Limb (tissue), 2 donors: ENCODE results near the gene RCAN1.

ENCODE experiments used
- DNase-seq, 2 donors: peaks; one replicate each; pipeline ENCODE4 v3.0.0-alpha.2; 2016; ENCODE audit errors: extremely low spot score in 2 of 2

The RCAN1 gene

DNA sequence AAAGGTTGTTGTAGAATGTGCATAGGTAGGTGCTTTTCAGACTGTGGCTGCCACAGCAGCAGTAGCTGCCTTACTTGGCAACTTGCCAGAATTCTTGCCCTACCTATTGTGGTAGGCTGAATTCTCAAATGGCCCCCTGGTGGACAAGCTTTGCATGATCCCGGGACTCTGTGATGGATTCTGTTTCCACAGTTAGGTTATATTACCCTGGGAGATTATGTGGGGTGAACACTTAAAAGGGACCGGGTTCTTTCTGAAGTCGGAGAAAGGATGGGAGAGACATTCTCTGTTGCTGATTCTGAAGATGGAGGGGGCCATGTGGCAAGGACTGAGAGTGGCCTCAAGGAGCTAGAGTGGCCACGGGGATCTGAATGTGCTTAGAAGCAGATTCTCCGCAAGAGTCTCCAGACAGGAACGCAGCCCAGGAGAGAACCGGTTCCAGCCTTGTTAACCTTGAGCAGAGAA, 70.8 kb downstream of the RCAN1 start:
- no peak for DNase-seq

DNA sequence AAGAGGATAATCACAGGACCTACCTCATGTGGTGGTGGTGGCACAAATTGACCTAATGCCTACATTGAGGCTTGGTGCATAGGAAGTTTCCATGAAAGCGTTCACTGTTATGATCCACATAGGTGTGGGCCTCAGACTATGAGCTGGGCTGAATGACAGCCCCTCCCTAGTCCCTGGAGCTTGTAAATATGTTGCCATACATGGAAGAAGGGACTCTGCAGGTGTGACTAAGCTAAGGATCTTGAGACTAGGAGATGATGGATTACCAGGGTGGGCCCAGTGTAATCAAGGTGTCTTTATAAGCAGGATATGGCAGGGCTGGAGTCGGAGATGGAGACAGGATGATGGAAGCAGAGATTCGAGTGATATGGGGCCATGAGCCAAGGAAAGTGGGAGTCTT, 71.9 kb downstream of the RCAN1 start:
- no peak for DNase-seq

DNA sequence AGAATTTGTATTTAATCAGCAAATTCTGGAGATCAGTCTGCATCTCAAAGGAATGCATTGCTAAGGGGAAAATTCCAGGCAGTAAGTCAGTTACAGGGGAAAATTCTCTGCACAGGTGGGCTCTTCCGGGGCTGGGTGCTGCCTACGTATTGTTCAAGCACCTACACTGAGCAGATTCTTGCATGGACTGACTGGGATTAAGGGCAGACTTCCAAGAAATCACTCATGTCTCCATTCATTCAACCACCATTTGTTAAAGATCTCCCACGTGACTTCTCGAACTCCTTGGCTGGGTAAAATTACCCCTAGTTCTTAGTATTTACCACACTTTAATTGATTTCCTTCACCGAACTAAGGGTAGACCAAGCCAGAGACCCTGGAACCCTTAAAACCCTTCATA, 74.7 kb downstream of the RCAN1 start:
- DNase-seq, result no peak

DNA sequence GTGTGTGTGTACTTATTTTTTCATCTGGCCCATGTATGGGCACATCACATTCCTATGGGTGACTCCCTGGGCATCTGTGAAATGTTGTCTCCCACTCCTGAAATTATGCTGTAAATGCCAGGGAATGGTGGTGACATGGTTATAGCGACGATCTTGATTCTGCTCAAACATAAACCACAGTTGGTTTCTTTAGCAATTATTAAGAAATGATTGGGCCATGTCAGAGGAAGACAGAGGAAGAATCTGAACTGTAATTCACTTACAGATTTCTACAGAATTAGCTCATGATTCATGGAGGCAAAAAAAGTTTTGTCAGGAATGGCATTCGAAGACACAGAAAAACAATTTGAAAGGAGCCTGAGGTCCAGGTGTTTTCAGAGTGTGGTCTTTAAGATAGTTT, 77.1 kb downstream of the RCAN1 start:
- no peak for DNase-seq

DNA sequence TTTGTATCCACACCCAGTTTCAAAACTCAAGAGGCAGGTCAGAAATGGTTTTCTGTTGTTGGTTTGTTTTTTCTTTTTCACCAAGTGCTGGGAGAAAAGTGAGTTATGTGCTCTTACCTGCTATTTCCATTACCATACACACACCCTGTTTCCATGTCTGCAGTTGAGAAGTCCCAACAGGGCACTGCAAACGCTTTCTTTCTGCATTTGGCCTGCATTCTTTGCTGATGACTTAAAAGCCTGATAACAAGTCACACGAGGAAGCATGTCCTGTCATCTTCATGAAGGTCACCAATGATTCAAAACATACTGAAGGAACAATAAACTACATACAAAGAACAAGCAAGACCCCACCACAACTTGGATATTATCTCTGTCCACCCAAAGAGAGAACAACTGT, 78.1 kb downstream of the RCAN1 start:
- no peak for DNase-seq

DNA sequence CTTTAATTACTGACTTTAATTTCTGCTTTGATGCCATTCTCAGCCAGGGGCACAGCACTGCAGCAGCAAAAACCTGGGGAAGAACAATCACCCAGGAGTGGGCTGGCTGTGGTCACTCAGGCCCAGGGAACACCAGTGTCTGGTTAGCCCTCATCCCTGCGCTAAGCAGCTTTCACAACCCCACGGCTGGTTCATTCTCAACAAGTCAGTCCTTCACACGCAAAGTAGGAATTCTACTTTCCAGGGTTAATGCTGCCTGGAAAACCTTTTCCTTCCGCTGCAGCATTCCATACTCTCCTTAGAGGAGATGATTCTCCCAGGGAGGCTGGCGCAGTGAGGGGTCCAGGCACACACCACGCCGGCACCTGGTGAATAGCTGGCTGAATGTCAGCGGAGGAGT, 78.6 kb downstream of the RCAN1 start:
- no peak for DNase-seq

DNA sequence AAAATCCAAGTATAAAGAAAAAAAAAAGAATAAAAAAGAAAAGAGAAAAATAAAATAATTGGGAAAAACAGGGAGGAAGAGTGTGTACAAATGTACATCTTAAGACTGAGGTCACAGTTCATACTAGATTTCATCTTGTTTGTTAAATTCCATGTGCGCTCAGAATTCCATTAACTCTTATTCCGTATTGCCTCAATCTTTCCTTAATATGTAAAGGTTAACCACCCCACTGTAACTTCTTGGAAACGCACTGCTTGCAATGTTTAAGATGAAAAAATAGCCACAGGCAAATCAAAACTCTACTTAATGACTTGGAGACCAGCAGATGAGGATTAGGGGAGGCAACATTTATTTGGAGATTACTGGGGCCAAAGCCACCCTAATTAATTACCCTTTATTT, 79.0 kb downstream of the RCAN1 start:
- DNase-seq, result no peak

DNA sequence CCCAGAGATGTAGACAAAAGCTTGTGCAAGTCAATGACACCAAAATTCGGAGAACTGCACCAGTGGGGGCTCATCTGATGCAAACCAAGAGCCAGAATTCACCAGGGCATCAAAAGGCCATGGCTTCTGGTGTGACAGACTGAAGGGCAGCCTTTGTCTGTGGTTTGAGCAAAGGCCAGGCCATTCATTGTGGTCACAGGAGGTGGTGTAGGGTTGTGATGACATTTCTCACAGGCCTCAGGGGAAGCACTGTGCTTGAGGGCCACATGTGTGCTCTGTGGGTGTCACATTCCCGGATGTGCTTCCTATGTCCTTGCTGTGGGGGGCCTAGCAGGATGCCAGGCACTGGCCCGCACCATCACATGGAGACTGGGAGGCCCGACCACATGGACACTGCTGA, 80.4 kb downstream of the RCAN1 start:
- DNase-seq, result no peak

DNA sequence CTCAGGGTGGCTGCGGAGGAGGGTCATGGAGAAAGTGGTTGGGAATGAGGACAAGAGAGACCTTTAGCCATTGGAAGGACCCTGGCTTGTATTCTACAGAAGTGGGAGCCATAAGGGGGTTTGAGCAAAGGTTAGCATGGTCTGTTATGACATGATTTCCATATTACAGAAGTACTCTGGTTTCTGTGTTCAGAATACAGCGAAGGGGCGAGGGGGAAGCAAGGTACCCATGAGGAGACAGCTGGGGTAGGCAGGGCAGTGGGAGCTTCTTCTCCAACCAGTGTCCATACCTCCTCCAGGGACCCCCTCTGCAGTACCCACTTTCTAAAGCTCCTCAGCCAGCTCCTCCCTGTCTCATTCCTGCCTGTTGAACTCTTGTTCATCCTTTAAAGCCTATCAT, 81.0 kb downstream of the RCAN1 start:
- no peak for DNase-seq

DNA sequence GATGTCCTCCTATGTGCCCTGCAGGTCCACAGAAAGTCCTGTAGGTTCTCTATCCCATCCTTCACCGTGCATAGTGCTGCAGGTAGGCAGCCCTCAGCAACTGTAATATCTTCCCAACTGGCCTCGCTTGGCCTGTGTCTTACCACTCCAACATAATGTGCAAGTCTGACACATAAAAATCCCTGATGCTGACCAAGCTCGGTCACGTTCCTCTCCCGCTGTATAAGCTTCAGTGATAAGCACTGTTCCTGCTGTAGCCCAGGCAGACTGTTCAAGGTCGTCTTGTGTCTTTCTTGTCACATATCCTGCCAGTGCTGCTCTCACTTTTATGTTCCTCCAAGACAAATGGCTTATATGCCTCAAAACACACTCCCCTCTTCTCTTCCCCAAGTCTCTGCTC, 83.5 kb downstream of the RCAN1 start:
- DNase-seq, result no peak

DNA sequence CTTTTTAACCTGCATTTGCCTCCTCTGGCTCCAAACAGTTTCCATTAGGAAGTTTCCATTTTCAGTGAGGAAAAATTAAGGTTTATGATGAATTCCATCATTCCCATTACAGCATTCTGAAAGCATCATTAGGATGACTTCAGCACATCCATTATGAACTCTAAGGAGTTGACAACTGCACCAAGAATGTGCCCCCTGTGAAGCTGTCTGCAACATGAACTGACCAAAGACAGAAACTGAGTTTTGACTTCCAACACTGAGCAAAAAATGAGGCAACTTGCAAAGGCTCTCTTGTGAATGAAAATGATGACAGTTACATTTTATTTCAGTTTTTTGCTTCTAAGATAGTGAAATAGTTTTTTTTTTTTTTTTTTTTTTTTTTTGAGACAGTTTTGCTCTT, 84.7 kb downstream of the RCAN1 start:
- DNase-seq, result no peak

DNA sequence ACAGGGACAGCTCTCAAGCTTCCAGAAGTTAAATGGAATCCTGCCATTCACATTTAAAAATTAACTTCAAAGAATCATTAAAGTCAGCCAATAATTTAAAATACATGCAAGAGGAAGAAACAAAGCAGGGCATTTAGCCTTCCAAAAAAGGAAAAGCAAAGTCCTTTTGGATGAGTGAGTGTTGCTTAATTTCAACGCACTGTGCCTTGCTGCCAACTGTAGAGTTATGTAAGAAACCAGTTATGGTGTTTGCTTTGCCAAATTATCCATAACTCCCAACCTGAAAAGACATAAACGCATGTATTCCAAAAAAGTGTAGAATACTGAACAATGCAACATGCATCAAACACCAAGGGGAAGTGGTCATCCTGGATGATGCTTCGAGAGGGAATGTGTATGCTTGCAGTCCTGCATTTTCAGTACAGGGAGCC, 86.8 kb downstream of the RCAN1 start:
- no peak for DNase-seq

DNA sequence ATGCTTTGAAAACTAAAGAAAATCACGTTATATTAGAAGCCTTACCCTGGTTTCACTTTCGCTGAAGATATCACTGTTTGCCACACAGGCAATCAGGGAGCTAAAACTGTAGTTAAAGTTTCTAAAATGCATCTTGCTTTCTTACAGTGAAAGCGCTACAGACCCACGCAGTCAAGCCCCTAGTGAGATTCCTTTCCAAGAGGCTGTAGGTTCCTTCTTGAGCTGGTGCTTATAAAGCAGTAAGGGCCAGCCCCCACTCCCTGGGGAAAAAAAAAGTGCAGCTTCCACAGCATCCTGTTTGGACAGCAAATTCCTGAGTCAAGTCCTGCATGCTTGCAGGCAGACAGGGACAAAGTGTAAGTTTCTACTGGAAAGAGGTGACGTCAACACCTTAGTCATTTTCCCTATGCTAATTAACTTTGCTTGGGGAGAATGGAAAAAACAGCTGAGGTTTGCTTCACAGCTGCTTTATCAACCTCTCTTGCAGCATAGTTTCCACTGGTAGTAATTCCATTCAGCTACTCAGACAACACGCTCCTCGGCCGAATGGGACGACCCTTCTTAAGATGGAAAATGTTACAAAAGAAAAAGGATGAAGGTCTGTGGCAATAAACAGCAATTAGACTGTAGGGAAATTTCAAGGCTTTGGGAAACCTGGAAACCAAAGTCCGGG, 88.2 kb downstream of the RCAN1 start:
- peak; percentile 77 to 92 for DNase-seq

DNA sequence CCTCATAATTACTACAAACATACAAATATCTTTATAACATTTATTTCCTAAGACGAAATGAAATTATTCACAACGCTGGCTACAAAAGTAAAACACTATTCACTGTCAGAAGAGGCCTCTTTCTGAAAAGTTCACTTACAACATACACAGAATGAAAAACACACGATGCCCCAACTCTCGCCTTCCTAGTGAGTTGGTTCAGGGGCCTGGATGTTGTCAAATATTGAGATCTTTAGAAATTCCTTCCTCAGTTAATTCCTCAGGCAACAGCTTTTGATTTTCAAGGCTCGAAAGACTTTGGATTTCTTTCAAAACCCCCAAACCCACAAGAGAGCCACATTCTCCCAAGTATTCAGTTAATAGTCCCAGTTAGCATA, 88.7 kb downstream of the RCAN1 start:
- no peak for DNase-seq

DNA sequence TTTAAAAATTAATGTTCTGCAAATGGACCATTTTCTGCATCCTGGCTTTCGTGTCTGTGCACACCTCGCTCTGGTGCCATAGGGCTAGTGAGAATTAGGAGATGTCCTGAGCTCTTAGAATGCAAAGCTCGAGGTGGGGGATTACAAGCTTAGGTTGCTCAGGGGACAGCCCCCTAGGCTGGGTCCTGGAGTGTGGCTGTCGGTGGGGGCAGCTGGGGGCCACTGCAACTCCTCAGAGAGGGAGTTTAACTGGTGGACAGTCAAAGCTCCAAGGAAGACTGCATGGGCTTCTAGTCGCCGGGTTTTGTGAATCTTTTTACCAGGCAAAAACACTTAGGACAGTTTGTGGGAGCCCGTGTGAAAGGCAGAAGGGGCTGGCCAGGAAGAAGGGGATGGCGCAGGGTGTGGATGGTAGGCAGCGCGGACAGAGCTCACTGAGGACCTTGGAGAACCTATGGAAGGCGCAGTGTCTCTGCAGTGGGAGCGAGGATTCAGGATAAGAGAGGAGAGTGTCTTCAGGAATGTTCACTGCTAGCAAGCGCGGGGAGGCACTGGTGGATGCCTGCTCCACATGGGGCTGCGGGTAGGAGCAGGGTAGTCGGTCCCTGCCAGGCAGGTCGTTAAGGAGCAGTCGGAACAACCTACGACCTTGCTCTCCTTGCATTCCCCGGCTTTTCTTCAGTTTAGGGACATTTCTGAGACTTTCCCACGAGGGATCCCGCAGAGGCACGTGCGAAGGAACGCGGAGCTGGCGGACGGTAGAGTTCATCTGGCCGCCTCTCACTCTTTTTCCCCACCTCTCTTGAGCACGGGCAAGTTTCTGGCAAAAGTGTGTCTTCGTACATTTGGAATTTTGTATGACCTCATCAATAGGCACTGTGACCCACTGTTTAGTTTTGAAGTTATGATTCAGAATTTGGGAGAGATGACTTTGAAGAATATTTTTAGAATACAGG, 90.0 kb downstream of the RCAN1 start:
- DNase-seq, result no peak

DNA sequence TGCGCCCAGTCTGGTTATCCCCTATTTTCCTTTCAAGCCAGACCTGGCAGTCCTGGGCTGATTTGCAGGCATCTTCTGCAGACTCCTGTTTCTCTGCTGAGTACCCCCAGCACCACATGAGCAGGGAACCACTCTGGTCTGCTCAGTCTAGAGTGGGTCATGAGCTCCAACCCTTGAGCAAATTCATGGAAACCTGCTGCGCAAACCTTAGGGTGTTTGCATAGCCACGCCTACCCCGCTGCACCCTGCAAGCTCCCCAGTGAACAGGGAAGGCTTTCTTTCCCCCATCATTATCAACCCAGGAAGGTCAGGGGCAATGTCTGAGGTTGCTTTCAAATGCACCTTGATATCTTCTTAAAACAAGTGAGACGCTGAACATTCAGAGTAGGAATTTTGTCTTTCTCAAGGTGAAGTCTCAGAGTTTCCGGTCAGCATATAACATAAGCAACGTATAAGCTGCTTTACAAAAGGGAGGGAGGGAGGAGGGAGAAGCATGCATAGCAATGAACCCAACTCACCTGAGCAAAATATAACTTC, 91.8 kb downstream of the RCAN1 start:
- no peak for DNase-seq

DNA sequence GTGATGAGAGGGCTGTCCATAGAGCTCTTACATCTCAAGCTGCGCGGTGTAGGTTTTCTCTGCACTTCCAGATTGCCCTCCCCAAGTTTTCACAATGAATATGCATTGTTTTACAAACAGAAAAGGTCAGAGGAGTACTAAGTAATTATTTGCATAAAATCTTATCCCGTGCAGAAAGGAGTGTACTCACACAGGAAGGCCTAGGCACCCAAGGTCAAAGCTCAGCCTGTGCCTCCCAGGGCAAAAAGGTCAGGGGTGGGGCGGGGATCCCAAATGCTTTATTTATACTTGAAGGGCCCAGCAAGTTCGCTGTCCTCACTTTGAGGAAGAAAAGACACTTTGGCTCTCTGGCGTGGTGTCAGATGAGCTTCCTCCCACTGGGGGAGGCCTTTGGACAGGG, 92.6 kb downstream of the RCAN1 start:
- no peak for DNase-seq

DNA sequence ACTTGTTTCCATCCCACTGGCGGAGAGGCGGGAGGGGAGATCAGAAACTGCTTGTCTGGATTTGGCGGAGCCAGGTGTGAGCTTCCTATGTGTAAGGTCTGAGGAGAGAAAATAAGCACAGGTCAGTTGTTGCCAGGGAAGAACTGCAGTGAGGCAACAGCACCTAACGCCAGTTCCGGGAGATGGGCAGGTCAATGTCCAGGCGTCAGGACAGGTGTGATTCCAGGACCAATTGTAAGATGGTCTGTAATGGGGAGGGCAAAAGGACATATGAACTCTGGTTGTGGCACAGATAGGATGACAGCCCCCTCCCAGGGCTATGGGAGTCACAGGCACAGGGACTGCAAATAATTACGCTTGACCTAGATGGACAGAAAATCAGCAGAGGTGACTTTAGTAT, 93.4 kb downstream of the RCAN1 start:
- no peak for DNase-seq

DNA sequence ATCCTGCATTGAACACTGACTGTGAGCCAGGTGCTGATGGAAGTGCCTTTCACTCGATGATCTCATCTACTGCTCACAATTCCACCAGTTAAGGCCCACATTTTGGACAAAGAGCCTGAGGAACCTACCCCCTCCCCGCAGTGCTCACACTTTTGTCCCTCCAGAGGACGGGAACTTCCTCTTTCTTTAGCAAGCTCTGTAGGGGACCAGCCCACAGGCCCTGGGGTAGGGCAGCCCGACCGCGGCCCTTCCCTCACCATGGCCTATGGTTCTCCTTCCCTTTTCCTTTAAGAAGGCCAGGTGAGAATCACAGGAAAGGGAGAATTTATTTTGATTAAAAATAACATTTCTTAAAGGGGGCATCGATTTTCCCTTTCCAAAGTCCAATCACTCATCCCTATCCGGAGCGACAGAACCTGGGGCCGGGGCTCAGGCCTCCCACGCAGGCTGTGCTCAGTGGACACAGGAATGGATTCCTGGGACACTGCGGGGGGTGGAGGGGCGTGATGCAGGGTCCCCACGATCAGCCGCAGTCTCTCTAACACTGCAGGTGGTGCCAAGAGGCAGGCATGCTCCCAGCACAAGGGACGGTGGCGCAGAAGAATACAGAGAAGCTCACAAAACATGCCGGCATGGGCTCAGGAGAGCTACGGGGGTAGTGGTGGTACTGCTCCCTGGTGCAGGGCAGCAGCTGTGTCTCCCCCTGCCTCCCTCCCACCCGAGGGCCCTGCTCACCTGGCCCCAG, 94.0 kb downstream of the RCAN1 start:
- DNase-seq, result no peak

DNA sequence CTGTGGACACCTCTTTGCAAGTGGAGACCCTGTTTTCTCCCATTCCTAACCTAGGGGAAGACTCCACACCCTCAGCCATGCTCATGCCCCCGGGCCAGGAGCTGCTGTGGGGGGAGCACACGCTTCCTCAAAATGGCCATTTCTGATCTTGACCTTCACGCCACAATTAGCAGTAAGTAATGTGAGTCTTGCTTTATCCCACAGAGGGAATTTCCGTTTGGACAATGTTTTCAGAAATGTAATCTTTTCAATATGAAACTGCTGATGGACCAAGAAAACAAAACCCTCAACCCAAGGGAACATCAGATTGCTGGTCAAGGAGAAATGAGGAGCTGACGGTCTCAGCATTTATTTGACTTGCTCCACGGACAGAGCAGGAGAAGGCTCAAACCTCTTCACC, 94.6 kb downstream of the RCAN1 start:
- DNase-seq, result no peak

DNA sequence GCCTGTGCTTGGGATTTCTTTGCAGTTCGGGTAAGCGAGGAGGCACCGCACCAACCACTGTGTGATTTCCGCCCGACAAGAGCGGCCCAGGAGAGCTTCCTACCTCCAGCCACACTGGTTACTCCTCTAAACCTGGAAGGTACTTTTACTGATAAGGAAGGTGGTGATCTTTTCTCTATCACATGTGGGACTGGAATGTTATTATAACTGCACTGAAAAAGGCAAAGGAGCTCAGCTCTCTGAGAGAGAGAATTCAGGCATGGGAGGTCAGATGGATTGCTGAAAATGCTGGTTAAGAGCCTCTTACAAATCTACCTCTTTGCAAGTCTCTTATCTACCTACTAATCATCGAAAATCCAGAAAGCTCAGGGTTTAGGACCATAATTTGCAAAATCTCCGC, 95.2 kb downstream of the RCAN1 start:
- DNase-seq, result no peak

DNA sequence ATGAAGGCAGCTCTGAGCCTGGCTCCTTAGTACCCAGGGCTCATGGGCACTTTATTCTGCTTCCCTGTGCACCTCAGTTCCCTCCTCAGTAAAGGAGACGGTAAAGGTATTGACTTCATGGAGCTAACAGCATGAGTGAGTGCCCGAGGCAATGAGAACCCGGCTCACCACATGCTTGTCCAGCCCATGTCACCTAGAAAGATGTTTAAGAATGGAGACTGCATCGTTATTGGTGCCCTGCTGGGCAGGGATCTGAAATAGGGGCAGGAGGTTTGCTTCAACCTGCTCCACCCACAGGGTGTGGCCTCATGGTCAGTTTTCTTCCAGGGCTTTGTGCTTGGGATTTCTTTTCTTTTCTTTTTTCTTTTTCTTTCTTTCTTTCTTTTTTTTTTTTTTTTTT, 95.9 kb downstream of the RCAN1 start:
- no peak for DNase-seq
